ENCODE results near the gene APBA1. TPM values are rescaled to one million over a fixed set of nuclear protein-coding genes. Genes with fewer than 3 reads are reported as not detected.

APBA1 gene
- polyA plus RNA-seq, 1 of the 3 experiments (the other 2 are of a cell fraction): 3.1 TPM

DNA sequence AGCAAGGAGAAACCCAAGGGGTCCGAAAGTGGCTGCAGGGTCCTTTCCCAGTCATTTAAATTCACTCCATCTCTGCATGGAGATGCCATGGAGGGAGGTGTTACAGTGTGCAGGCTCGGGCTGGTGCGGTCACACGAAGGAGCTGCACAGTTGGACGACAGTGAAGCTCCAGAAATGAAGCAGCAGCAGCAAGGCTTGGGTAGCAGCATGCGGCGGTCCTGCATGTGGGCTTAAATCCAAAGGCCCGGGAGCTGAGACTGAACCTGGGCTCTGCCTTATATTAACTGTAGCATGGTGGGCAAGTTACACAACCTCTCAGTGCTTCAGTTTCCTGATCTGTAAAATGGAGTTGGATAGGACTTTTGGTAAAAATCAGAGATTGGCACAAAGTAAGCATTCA lies 51.4 kb downstream of the APBA1 start:
- no peak for DNase-seq
- Histone ChIP-seq H3K4me2 (no peak overlapping the region), H2AFZ (ENCODE audit: low read depth) (no peak overlapping the region), H3K9ac (no peak overlapping the region), H3K36me3 (replicated peaks in 1 of 2; ENCODE audit: control insufficient read depth in 1 of 2, insufficient read depth in 2 of 2, low read length in 1 of 2) (no peaks in the 10 kb centered on the region), H3F3A (replicated peaks; ENCODE audit: insufficient read depth) (no peaks in the 10 kb centered on the region), H3K27ac (ENCODE audit: low read depth in 2 of 2, low read length in 1 of 2) (no peak overlapping the region), H3K9me2 (no peaks in the 10 kb centered on the region), H3K4me1 (ENCODE audit: control insufficient read depth in 1 of 2, insufficient read depth in 2 of 2, low read depth in 1 of 2, low read length in 1 of 2) (no peaks in the 10 kb centered on the region; a peak in 1 of 4 replicates), H3K27me3 (ENCODE audit: insufficient read depth) (no peaks in the 10 kb centered on the region), H3K79me2 (ENCODE audit: insufficient read depth) (no peaks in the 10 kb centered on the region), H4K20me1 (ENCODE audit: insufficient read depth) (no peaks in the 10 kb centered on the region), H3K4me3 (ENCODE audit: low read depth in 2 of 2, low read length in 1 of 2) (no peak overlapping the region), H3K9me3 (no peaks in the 10 kb centered on the region)
- WGBS (ENCODE audit: low lambda C conversion rate): 84% methylated on average over 8 of the region's 8 CpGs
- ChIA-PET POLR2A (no interaction called here), CTCF (no interaction called here)
- TF ChIP-seq SMC3 (IDR thresholded peaks at IDR 0.05; ENCODE audit: low read depth, low read length) (no peak), POLR2AphosphoS5 (IDR thresholded peaks at IDR 0.05; ENCODE audit: low read depth, low read length) (no peak), GATA2 (CRISPR knock-in tag; IDR thresholded peaks at IDR 0.05) (no peak), GABPA (IDR thresholded peaks at IDR 0.05; ENCODE audit: low read depth) (no peak), NFIC (IDR thresholded peaks at IDR 0.05; ENCODE audit: borderline replicate concordance) (no peak), YY1 (IDR thresholded peaks at IDR 0.05; ENCODE audit: low read depth) (no peak), MEF2A (IDR thresholded peaks at IDR 0.05; ENCODE audit: borderline replicate concordance, low read depth) (no peak), JUND (IDR thresholded peaks at IDR 0.05) (no peak), RFX5 (IDR thresholded peaks at IDR 0.05; ENCODE audit: low read length) (no peak), MXI1 (IDR thresholded peaks at IDR 0.05; ENCODE audit: low read depth, low read length) (no peak), ZBTB33 (IDR thresholded peaks at IDR 0.05; ENCODE audit: borderline replicate concordance, low read depth) (no peak), TCF12 (IDR thresholded peaks at IDR 0.05) (no peak), FOXJ3 (CRISPR knock-in tag; IDR thresholded peaks at IDR 0.05) (no peak), RAD21 (IDR thresholded peaks at IDR 0.05; ENCODE audit: low read length) (no peak), EZH2phosphoT487 (IDR thresholded peaks at IDR 0.05; ENCODE audit: borderline replicate concordance, low read depth) (no peak), TAF1 (IDR thresholded peaks at IDR 0.05; ENCODE audit: borderline replicate concordance, low read depth, low read length) (no peak), CHD2 (IDR thresholded peaks at IDR 0.05; ENCODE audit: low read length, partially characterized antibody) (no peak)
- TF ChIP-seq, protein P1, sequence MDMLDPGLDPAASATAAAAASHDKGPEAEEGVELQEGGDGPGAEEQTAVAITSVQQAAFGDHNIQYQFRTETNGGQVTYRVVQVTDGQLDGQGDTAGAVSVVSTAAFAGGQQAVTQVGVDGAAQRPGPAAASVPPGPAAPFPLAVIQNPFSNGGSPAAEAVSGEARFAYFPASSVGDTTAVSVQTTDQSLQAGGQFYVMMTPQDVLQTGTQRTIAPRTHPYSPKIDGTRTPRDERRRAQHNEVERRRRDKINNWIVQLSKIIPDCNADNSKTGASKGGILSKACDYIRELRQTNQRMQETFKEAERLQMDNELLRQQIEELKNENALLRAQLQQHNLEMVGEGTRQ (IDR thresholded peaks at IDR 0.05; ENCODE audit: borderline replicate concordance, low read depth, low read length): no peak
- TF ChIP-seq, protein P2, sequence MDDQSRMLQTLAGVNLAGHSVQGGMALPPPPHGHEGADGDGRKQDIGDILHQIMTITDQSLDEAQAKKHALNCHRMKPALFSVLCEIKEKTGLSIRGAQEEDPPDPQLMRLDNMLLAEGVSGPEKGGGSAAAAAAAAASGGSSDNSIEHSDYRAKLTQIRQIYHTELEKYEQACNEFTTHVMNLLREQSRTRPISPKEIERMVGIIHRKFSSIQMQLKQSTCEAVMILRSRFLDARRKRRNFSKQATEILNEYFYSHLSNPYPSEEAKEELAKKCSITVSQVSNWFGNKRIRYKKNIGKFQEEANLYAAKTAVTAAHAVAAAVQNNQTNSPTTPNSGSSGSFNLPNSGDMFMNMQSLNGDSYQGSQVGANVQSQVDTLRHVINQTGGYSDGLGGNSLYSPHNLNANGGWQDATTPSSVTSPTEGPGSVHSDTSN (IDR thresholded peaks at IDR 0.05): no peak
